Stimulated activated CD4-positive, alpha-beta T cell treated with anti-CD3 and anti-CD28 coated beads, Interleukin-15, amount 100 ng/mL, for 1 hour (primary cell): ENCODE measurements around the gene ADGRB3.
"Not testable (repeated sequence)": the region's sequence is repeated elsewhere in the genome, so short reads cannot be mapped to it uniquely, and the experiment has no call there.

Experiments
- DNase-seq, 2 donors: peaks; one replicate each; pipeline ENCODE4 v3.0.0-alpha.2; 2020; ENCODE audit warnings: low read depth in 1 of 2, low spot score in 1 of 2

Gene ADGRB3

DNA sequence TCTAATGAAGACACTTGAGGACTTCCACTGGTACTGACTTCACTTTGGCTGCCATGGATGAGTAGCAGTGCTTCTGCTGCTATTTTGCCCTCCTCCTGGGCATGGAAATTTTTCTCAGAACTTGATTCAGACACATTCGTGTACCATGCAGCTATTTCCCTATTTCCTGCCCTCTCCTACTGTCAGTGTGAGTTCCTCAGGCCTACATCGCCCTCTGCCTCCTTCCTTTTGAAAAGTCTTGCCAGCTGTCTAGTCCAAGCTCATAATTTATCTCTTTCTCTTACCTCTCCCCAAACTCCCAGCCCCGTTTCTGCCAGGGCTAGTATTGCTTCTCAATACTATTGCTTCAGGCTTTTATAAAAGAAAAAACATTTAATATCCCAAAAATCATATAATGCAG, 470.2 kb downstream of the ADGRB3 start:
- DNase-seq, result no peak

DNA sequence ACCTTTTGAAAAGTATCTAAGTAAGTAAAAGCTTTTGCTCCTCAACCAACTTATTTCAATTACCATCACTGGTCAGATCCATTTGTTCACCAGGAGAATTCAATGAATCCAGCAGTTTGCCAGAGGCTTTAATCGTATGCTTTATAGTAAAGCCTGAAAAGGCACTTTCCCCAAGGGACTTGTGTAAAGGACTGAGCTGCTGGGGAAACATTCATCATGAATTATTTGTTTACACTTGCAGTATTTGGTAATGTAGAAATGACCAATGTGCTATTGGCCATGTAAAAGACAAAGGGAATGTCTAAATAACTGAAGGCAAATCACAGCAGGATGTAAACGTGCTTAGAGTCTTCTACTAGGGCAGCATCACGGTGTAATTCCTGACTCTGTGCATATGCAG, 471.4 kb downstream of the ADGRB3 start:
- DNase-seq, result no peak

DNA sequence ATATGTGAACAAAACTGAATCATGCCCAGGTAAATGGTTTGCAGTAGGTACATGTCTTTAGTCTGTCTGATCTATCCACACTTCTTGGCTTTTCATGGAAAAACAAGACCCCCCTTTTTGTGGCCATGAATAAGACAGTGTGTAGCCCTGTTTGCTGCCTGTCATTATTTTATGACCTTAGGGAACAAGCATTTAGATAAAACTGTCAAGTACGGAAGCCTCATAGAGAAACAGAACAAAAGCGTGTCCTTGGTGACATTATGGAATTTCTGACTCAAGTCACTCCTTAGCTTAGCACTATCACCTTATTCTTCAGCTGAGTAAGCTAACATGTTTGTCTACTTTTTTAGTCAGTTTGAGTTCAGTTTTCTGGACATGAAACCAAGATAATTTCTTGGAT, 476.2 kb downstream of the ADGRB3 start:
- DNase-seq, result no peak

GRCh38 chr6:69116658-69117057, 481.6 kb downstream of the ADGRB3 start:
- no peak for DNase-seq

- not testable (repeated sequence) for DNase-seq
Measured at GRCh38 chr6:69121461-69122406, 486.7 kb downstream of the ADGRB3 start.

DNA sequence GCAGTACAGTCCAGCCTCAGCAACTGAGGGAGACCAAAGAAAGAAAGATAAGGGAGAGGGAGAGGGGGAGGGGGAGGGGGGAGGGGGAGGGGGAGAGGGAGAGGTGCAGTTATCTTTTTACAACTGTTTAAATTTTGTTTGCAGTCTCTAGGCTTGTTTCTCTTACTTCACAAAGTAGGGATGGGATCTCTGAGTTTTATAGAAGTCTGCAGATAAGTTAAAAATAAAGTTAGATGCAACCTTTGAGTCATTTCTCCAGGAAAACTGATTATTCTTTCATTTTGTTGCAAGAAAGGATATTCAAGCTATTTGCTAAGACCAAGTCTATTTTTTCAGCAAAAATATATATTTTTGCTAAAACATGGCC, 487.3 kb downstream of the ADGRB3 start:
- no peak for DNase-seq

GRCh38 chr6:69128411-69128810, 493.3 kb downstream of the ADGRB3 start:
- DNase-seq, result no peak

GRCh38 chr6:69129046-69129445, 494.0 kb downstream of the ADGRB3 start:
- no peak for DNase-seq

- no peak for DNase-seq
Measured at GRCh38 chr6:69135927-69136326, 500.8 kb downstream of the ADGRB3 start.

- DNase-seq, result no peak
Measured at GRCh38 chr6:69138148-69138547, 503.1 kb downstream of the ADGRB3 start.

DNA sequence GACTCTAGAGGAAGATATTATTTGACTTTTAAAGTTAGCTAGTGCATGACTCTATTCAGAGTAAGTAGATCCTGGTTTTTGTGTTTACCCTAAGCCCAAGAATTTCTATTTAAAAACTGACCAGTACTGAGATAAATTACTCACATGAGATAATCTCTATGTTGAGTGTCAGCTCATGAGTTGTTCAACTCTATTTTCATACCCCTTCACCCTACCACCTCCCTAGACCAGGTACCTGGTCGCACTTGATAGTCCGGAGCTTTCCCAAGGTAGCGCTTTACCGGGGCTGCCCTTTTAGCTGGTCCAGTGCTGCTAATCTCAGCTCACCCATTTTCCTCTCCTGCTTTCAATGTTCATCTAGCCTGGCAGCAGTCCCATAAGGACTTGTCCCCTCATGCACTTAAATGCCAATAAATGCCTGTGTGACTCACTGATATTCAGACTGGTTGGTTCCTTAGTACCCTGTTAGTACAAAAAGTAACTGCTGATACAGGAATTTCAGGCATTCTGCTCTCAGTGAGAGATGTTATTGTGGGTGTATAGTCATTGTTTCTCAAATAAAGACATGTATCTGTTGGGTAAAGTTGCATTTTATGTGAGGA, 503.9 kb downstream of the ADGRB3 start:
- DNase-seq, result no peak

DNA sequence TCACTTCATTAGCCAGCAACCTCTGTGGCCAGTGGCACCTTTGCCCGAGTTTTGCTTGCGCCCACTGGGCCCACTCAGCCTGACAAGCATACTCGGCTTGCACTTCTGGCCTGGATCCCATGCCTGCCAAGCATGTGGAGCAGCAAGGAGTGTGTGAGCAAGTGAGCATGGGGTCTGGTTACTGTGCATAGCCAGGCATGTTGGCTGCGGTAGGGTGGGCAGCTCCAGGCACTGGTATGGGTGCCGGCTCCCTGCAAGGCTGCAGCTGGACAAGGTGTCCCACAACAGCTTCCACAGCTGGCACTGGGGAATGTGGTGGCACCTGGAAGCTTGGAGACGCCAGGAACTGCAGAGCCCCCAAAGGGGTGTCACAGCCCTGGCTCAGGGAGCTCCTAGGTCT, 510.0 kb downstream of the ADGRB3 start:
- no peak for DNase-seq

DNA sequence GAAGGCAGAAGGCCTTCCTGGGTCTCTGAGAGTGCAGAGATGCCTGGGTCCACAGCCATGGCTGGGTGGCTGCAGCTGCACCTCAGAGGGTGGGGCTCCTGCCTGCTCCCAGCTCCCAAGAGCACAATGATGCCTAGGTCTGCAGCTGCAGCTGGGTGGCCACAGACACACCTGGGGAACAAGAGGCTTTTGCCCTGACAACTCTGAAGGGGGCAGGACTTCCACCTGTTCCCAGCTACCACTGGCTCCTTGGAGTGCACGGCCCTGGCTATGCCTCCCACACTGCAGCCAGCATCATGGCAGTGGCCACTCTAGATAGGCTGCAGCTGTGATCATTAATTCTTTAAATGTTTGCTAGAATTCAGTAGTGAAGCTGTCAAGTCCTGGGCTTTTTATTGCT, 511.3 kb downstream of the ADGRB3 start:
- DNase-seq, result no peak

DNA sequence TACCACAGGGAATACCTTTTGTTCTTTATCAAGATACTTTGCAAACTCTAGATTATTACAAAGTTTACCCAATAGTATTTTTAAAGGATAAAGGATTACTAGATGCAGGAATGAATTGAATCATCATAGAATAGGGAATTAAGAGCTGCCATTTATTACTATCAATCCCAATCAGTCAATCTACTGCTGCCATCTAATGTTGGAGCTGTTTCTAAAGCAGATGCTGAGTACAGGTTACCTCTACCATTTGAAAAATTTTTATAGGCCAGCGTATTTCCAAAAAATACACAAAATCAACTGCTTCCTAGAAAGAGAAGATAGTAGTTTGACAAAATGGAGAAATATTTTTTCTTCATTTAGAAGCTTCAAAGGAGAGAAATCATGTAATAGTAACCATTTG, 520.4 kb downstream of the ADGRB3 start:
- no peak for DNase-seq

- no peak for DNase-seq
Measured at GRCh38 chr6:69162811-69163210, 527.7 kb downstream of the ADGRB3 start.

DNA sequence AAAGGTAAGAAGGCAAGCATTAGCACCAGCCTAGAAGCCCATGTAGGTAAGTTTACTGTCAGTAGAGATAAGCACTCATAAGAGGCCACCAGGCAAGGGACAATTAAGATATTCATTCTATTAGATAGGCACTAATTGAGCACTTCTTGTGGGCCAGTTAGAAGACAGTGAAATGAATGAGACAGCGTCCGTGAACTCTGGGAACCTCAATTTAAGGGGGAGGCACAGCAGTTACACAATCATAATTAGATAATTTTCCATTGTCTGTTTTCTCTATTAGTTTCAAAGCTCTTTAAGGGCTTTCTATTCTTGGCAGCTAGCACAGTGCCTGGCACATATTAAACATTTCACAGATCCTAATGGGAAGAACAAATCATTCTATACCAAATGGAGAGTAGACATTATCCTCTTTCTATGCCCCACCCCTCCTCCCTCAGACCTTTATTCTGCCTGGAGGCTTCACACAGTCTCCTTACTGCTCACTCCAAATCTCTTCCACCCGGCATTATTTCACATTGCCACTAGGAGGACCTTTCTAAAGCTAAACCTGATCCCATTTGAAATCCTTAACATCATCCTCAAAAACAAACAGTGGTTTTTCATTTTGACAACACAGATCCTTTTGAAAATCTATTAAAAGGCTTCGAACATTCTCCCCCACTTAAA, 529.6 kb downstream of the ADGRB3 start:
- no peak for DNase-seq

DNA sequence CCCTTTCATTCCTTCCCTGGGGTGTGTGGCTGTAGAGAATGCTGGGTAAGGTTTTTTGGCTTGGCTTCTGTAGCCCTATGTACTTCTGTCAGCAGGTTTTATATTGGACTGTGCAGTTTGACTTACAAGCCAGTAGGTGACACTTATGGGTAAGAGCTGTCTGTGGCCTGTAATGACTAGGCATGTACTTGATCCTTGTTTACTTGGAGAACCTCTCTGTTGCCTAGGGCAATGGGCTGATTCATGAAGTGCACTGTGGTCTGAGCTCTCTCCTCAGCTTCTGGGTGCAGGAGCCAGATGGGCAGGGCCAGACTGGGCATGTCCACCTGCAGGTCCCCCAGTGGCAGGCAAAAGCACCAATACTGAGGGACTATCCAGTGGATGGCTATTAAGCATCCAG, 544.6 kb downstream of the ADGRB3 start:
- DNase-seq, result no peak

- DNase-seq, result no peak
Measured at GRCh38 chr6:69180361-69181067, 545.4 kb downstream of the ADGRB3 start.

GRCh38 chr6:69181964-69182363, 546.9 kb downstream of the ADGRB3 start:
- DNase-seq, result no peak

- no peak for DNase-seq
Measured at GRCh38 chr6:69185276-69185675, 550.2 kb downstream of the ADGRB3 start.

GRCh38 chr6:69202768-69203167, 567.7 kb downstream of the ADGRB3 start:
- DNase-seq, result no peak

DNA sequence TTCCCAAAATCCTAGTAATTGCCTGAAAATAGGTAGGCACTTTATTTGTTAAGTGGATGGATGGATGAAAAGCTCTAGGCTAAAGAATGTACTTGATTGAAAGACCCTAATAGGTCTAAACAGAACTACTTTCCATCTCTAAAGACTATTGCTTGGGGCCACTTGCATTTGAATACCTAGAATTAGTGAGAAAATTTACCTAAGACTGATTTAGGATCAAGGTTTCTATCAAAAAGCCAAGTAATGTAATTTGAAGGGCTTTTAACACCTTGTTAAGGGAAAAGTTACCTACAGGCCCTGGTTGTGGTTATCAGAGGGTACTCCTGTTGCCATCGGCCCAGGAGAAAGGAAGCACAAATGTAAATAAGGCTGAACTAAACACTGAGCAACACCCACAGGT, 581.0 kb downstream of the ADGRB3 start:
- no peak for DNase-seq
